ENCODE results near the gene WASF2. TPM values are rescaled to one million over a fixed set of nuclear protein-coding genes. Genes with fewer than 3 reads are reported as not detected.
A peak's percentile ranks its signal among the peaks of the same experiment; 100 is the strongest.

Gene WASF2
- total RNA-seq, 4 donors from 2014 or later = 53.7 to 92.8 (median 79.8) TPM

DNA sequence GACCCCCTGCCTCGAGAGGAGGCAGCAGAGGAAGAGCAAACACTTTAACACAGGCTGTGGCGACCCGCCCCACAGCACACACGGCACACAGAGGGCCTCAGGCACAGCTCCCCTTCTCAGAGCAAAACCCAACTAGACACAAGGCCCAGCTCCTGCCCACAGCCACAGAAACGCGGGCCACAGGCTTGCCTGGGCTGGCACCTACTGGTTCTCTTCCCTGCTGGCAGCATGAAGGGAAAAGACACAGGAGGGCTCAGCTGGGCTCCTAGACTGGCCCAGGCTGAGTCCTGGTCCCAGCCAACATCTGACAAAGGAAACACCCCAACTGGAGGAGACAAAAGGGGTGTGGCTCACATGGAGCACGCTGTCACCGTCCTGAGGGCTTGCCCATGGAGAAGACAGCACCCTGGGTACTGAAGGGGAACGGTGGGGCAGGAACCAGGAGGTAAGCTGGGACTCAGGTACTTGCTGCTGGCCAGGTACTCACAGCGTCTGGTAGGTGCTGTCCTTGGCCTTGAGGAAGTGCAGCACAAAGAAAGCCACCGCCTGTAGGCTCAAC, 110.3 kb downstream of the WASF2 start:
- Histone ChIP-seq H3K27ac (peak overlapping the region; percentile 76 to 85 (median 80)), H3K4me1 (peaks cover 26 to 70% (median 31%) of the 10 kb centered on the region in 3 donors)

DNA sequence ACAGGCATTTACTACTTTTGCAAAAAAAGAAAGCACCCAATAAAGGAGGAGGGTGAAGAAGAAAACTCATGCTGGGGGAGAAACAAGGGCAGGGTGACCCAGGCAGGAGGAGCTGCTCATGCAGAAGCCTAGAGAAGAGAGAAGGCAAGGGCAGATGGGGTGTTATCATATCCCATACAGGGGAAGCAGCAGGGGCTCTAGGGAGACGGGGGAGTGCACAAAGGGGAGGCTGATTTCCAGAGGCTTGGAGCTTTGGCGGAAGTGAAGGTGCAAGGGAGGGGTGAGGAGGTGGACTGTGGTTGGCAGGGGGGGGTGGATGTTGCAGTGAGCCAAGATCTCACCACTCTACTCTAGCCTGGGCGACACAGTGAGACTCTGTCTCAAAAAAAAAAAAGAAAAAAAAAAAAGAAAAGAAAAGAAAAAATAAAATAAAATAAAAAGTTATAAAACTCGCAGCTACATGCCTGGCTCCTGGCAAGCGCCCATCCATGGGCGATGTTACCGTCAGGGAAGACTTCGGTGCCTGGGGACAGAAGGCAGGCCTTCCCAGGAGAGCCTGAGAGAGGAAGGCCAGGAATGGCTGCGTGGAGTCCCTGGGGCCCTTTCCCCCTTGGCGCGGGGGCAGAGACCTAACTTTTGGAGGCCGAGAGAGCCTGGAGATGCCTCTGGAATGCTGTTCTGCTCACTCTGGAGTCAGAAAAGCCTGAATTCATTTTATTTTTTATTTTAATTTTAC, 112.0 kb downstream of the WASF2 start:
- intact Hi-C loops (cut with DNase I) = no loop called here
- Histone ChIP-seq H3K36me3 (no peaks in the 10 kb centered on the region), H3K27me3 (peaks cover 0 to 6% (median 0%) of the 10 kb centered on the region in 4 donors), H3K27ac (peak overlapping the region in 3 of 4 donors; percentile 43 to 85 (median 82)), H3K4me1 (peaks cover 31 to 72% (median 32%) of the 10 kb centered on the region in 3 donors), H3K9me3 (no peaks in the 10 kb centered on the region), H3K4me3 (no peak overlapping the region)
- 35 to 52% methylated on average over 12 of the region's 12 CpGs for WGBS, 2 donors
- TF ChIP-seq CTCF (IDR thresholded peaks at IDR 0.05) (no peak), POLR2A (IDR thresholded peaks at IDR 0.05) (no peak)
- no peak for DNase-seq

More for the DNA sequence above, 110.3 kb downstream of the WASF2 start:
- Histone ChIP-seq H3K36me3 (no peaks in the 10 kb centered on the region), H3K27me3 (peaks cover 0 to 12% (median 0%) of the 10 kb centered on the region in 4 donors), H3K4me3 (no peak overlapping the region), H3K9me3 (no peaks in the 10 kb centered on the region)
- WGBS, 2 donors = 33 to 37% methylated on average over 3 to 4 of the region's 11 CpGs
- intact Hi-C loops (cut with DNase I) = no loop called here
- DNase-seq = no peak
- TF ChIP-seq CTCF (IDR thresholded peaks at IDR 0.05) (no peak), POLR2A (IDR thresholded peaks at IDR 0.05) (no peak)

DNA sequence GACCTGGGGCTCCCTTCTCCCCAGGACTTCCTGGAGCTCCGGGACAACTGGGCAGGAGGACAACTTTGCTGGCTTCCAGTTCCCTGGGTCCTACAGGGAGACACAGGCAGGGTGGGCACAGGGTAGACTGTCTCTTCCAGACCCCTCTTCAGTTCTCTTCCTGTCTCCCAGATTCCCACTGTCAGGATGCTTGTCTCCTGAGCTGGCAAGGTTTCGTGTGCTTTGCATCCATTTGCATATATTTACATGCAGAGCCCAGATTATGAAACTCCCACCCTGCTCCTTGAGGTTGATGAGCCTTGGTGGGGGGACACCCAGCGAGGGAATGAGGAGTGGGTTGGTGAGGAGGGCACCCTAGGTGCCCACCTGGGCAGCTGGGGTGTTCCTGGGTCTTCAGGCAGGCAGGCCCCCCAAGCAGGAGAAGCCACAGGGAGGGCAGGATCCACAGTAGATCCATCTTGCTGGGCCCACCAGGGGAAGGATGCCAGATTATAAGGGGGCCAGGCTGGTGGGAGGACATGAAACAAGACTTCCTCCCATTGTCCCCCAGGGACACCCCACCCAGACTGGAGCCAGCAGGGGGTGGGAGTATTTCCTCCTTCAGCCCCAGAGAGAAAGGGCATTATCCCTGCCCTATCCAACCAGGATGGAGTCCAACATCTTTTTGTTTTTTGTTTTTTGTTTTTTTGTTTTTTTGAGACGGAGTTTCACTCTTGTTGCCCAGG, 115.4 kb downstream of the WASF2 start, which contains the start of gene FCN3:
Gene FCN3, minus strand, starts transcription at position 463 of the 725 bp plus-strand sequence. Its CDS starts 6 bp downstream, at position 457.
- H3K4me1 ChIP-seq = peaks cover 15 to 55% (median 20%) of the 10 kb centered on the region in 3 donors
- H3K9me3 ChIP-seq = no peaks in the 10 kb centered on the region
- no peaks in the 10 kb centered on the region for H3K36me3 ChIP-seq
- no peak within 1 kb of the TSS for H3K4me3 ChIP-seq
- WGBS, 2 donors = 67 to 71% methylated on average over 3 of the region's 4 CpGs
- TF ChIP-seq POLR2A (IDR thresholded peaks at IDR 0.05) = no peak
- no peak for TF ChIP-seq CTCF (IDR thresholded peaks at IDR 0.05)
- H3K27ac ChIP-seq = peak within 1 kb of the TSS in 2 of 4 donors; percentile 9 to 39
- DNase-seq = no peak
- no peaks in the 10 kb centered on the region for H3K27me3 ChIP-seq
- intact Hi-C loops (cut with DNase I) = no loop called here

DNA sequence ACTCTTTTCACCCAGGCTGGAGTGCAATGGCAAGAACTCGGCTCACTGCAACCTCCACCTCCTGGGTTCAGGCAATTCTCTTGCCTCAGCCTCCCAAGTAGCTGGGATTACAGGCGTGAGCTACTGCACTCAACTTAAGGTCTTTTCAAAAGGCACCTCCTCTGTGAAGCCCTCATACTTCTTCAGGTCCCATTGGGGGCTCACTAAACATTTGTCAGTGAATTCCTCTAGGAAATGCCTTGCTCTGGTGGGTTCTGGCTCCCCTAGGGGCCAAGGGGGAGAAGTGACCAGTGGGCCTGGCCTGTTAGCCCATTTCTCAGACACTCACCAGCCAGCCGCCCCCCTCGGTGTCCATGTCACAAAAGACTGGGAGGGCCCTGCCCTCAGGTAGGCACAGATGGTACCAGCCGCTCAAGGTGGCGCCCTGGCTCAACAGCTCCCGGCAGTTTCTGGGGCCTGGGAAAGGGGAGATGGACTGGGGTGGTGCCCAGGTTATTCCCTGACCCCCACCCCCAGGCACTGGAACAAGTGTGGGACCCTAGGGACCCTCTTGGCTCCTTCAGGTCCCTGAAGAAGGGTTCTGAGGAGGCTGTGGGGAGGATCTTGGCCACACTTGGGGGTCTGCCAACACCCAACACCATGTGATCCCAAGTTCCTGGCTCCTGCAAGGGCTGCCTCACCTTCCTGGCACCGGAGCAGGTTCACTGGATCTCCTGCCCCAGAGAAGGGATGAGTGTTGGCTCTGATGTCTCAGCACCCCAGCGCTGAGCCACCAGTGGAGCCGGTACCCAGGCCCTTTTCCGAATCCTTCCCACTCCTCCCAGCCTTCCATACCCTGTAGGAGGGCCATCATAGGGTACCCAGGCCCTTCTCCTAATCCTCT, 116.9 kb downstream of the WASF2 start:
- no peak for DNase-seq
- Histone ChIP-seq H3K9me3 (no peaks in the 10 kb centered on the region), H3K36me3 (no peaks in the 10 kb centered on the region), H3K4me1 (peaks cover 22 to 55% (median 27%) of the 10 kb centered on the region in 3 donors), H3K4me3 (no peak overlapping the region), H3K27me3 (no peaks in the 10 kb centered on the region), H3K27ac (peak overlapping the region in 2 of 4 donors; percentile 9 to 39)
- 37 to 72% methylated on average over 6 of the region's 11 CpGs for WGBS, 2 donors
- intact Hi-C loops (cut with DNase I) = no loop called here
- peak in 1 of 6 experiments; percentile 3 for TF ChIP-seq CTCF (IDR thresholded peaks at IDR 0.05)
- TF ChIP-seq POLR2A (IDR thresholded peaks at IDR 0.05) = no peak

Data from esophagus squamous epithelium (tissue), 5 donors.